Measurements from ENCODE around the gene RTN4.

DNA sequence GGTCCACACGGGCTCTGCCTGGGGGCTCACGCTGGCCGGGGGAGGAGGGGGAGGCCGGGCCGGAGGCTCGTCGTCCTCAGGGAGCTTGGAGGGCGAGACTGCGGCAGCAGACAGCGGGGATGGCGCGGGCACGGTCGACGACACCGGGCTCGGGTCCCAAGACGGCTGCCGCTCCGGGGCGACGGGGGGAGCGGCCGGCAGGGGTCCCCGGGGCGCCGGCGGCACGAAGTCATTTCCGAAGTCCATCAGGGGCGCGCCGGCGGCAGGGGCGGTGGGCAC, 491 bp downstream of the RTN4 start:
- TF ChIP-seq, protein P1, sequence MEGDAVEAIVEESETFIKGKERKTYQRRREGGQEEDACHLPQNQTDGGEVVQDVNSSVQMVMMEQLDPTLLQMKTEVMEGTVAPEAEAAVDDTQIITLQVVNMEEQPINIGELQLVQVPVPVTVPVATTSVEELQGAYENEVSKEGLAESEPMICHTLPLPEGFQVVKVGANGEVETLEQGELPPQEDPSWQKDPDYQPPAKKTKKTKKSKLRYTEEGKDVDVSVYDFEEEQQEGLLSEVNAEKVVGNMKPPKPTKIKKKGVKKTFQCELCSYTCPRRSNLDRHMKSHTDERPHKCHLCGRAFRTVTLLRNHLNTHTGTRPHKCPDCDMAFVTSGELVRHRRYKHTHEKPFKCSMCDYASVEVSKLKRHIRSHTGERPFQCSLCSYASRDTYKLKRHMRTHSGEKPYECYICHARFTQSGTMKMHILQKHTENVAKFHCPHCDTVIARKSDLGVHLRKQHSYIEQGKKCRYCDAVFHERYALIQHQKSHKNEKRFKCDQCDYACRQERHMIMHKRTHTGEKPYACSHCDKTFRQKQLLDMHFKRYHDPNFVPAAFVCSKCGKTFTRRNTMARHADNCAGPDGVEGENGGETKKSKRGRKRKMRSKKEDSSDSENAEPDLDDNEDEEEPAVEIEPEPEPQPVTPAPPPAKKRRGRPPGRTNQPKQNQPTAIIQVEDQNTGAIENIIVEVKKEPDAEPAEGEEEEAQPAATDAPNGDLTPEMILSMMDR (IDR thresholded peaks at IDR 0.05) = no peak
- no peak for TF ChIP-seq POLR2A (IDR thresholded peaks at IDR 0.05)

Data from uterus (tissue), 2 donors.